ENCODE data around the gene KRT3. TPM values are rescaled to one million over a fixed set of nuclear protein-coding genes. Genes with fewer than 3 reads are reported as not detected.

The KRT3 gene
- total RNA-seq, 1 experiment from 2014 or later = not detected

DNA sequence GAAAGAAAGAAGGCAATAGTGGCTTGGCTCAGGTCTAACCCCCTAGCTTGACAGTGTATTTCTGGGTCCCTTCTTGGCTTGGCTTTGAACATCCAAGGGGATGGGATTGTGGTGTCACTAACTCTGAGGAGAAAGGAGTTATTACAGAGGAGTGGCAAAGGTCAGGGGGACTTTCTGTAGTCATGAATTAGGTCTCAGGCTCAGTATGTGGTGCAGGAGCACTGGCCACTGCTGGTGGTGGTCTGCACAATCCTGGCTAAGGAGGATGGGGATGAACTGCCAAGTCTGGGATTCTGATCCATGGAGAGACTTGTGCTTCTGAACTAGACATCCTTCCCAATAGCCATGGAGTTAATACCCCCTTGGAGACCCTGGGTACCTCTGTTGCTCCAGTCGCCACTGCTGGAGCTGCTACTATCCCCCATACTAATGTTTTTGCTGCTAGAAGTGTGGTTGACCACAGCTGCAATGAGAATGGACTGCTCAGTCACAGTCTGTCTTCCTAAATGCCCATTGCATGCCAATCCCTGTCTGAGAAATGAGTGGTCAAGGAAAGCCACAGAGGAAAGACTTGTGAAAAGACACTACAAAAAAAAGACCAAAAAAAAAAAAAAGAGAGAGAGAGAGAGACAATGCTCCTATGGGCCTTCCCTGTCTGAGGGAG, 51.3 kb downstream of the KRT3 start (continued):
- TF ChIP-seq ZNF219 (CRISPR knock-in tag; IDR thresholded peaks at IDR 0.05; ENCODE audit: borderline replicate concordance) (no peak), NFE2L1 (CRISPR knock-in tag; IDR thresholded peaks at IDR 0.05) (no peak)

DNA sequence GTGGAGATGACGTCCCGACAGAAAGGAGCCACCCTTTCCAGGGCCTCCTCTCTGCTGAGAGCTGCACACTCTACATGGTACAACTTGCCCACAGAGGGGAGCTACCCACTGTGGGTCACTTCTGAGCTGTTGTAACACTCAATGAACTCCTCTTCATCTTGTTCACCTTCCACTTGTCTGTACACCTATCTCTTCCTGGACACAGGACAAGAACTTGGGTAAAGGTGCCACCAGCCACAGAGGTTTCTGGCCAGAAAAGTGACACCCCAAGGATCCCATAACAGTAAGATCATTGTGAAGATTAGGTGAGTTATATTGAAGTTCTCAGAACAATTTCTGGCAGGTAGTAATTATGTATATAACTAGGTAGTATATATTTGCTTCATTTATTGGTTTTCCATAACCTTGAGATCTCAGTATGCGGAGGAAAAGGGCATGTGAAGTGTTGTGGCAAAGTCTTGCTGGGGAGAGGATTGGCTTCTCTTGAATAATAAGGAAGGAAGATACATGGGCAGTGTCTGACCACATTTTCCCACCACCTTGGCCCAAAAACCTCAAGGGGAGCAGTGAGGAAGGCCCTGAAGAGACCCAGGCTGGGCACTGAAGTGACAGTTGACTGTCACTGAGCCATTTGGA, 53.0 kb downstream of the KRT3 start:
- no peaks in the 10 kb centered on the region for H3K9me3 Mint-ChIP-seq
- peaks cover 19% of the 10 kb centered on the region for H3K27me3 Mint-ChIP-seq (ENCODE audit: low read depth)
- TF ChIP-seq ESRRA (CRISPR knock-in tag; IDR thresholded peaks at IDR 0.05; ENCODE audit: borderline replicate concordance) (no peak), TEAD4 (CRISPR knock-in tag; IDR thresholded peaks at IDR 0.05) (no peak), JAZF1 (CRISPR knock-in tag; IDR thresholded peaks at IDR 0.05) (no peak), FOXK1 (CRISPR knock-in tag; IDR thresholded peaks at IDR 0.05) (no peak)
- TF ChIP-seq, protein P1, sequence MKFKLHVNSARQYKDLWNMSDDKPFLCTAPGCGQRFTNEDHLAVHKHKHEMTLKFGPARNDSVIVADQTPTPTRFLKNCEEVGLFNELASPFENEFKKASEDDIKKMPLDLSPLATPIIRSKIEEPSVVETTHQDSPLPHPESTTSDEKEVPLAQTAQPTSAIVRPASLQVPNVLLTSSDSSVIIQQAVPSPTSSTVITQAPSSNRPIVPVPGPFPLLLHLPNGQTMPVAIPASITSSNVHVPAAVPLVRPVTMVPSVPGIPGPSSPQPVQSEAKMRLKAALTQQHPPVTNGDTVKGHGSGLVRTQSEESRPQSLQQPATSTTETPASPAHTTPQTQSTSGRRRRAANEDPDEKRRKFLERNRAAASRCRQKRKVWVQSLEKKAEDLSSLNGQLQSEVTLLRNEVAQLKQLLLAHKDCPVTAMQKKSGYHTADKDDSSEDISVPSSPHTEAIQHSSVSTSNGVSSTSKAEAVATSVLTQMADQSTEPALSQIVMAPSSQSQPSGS (CRISPR knock-in tag; IDR thresholded peaks at IDR 0.05; ENCODE audit: borderline replicate concordance, low read depth) = no peak
- no peaks in the 10 kb centered on the region for H3K4me1 Mint-ChIP-seq
- no peak for DNase-seq (ENCODE audit: low spot score)
- H3K27ac Mint-ChIP-seq = no peak overlapping the region
- no peak overlapping the region for H3K4me3 Mint-ChIP-seq
- no peaks in the 10 kb centered on the region for H3K36me3 Mint-ChIP-seq
- no peak for ATAC-seq
- ChIA-PET CTCF (interaction anchor here (2.4 kb wide), 1 partner anchor 128 kb away, joined by 8 read pairs; no protein-coding TSS in a partner anchor), POLR2A (no interaction called here)

DNA sequence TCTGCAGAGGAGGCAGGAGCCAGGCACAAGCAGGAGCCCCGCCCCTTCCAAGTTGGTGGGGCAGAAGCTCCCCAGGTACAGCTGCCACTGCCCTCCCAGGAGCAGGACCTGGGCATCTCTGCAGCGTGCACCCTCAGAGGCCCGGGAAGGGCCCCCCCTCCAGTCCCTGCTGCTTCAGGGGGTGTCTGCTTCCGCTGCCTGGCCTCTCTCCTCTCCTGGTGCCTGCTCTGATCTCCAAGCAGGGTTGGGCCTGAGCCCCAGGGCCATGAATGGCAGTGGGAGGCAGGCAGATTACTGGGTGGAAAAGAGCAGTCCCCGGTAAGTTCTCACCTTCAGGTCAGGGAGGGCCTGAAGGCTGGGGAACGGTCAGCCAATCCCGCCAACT, 53.7 kb downstream of the KRT3 start:
- ATAC-seq = peak; percentile 22; the same call in 1 of the 2 replicates
- Mint-ChIP-seq H3K4me1 (no peaks in the 10 kb centered on the region), H3K27ac (no peak overlapping the region), H3K27me3 (ENCODE audit: low read depth) (peaks cover 19% of the 10 kb centered on the region), H3K9me3 (no peaks in the 10 kb centered on the region), H3K36me3 (no peaks in the 10 kb centered on the region), H3K4me3 (no peak overlapping the region)
- DNase-seq (ENCODE audit: low spot score) = no peak
- TF ChIP-seq, protein P2, sequence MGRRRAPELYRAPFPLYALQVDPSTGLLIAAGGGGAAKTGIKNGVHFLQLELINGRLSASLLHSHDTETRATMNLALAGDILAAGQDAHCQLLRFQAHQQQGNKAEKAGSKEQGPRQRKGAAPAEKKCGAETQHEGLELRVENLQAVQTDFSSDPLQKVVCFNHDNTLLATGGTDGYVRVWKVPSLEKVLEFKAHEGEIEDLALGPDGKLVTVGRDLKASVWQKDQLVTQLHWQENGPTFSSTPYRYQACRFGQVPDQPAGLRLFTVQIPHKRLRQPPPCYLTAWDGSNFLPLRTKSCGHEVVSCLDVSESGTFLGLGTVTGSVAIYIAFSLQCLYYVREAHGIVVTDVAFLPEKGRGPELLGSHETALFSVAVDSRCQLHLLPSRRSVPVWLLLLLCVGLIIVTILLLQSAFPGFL (CRISPR knock-in tag; IDR thresholded peaks at IDR 0.05; ENCODE audit: borderline replicate concordance) = no peak
- TF ChIP-seq, protein P3, sequence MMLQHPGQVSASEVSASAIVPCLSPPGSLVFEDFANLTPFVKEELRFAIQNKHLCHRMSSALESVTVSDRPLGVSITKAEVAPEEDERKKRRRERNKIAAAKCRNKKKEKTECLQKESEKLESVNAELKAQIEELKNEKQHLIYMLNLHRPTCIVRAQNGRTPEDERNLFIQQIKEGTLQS (CRISPR knock-in tag; conservative IDR thresholded peaks at IDR 0.05) = no peak
- ChIA-PET POLR2A (interaction anchor here (0.6 kb wide), 1 partner anchor 31 kb away, joined by 3 read pairs; no protein-coding TSS in a partner anchor), CTCF (interaction anchor here (2.4 kb wide), 1 partner anchor 128 kb away, joined by 8 read pairs; no protein-coding TSS in a partner anchor)

DNA sequence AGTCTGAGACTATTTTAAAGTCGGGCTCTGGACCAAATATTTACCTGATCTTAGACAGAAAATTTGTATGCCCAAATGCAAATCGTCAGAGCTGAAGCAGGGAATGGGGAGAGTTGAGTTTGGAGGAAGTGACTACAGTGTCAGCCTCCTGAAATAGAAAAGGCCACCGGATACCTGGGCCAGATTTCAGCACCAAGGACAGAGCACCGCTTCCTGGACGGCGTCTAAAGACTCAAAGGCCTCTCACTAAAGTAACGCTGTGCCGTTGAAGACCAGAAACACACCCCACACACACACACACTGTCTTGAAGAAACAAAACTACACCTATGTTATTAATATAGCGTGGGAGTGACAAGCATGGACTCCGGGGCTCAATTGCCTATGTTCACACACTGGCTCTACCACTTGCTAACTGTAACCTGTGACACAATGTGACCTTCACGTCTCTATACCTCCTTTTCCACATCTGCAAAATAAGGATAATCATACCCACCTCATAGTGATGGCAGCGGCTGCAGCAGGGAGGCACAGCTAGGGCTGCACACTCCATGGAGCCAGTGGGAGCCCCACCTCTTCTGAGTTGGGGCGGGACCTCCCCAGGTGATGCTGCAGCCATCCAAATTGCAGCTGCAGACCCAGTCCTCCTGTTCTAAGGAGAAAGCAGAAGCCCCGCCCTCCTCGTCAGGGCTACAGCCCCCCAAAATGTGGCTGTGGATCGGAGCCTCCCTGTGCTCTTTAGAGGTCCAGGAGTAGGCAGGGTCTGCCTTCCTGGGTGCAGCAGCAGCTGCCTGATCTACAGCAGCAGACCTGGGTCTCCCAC, 54.3 kb downstream of the KRT3 start:
- H3K27me3 Mint-ChIP-seq (ENCODE audit: low read depth) = peaks cover 19% of the 10 kb centered on the region
- ChIA-PET CTCF (interaction anchor here (2.4 kb wide), 1 partner anchor 129 kb away, joined by 8 read pairs; no protein-coding TSS in a partner anchor), POLR2A (interaction anchor here (0.6 kb wide), 1 partner anchor 31 kb away, joined by 3 read pairs; no protein-coding TSS in a partner anchor)
- H3K9me3 Mint-ChIP-seq = no peaks in the 10 kb centered on the region
- H3K4me3 Mint-ChIP-seq = no peak overlapping the region
- no peaks in the 10 kb centered on the region for H3K36me3 Mint-ChIP-seq
- DNase-seq (ENCODE audit: low spot score) (peak; percentile 84), ATAC-seq (peak; percentile 83)
- no peak overlapping the region for H3K27ac Mint-ChIP-seq
- no peaks in the 10 kb centered on the region for H3K4me1 Mint-ChIP-seq
- TF ChIP-seq TEAD1 (CRISPR knock-in tag; IDR thresholded peaks at IDR 0.05) = 0 out of 2 replicates have a peak, but pooled peaks have one; percentile 49
- no peak for TF ChIP-seq SMAD4 (CRISPR knock-in tag; IDR thresholded peaks at IDR 0.05)
- no peak for TF ChIP-seq ZNF219 (CRISPR knock-in tag; IDR thresholded peaks at IDR 0.05; ENCODE audit: borderline replicate concordance)
- TF ChIP-seq, protein P4, sequence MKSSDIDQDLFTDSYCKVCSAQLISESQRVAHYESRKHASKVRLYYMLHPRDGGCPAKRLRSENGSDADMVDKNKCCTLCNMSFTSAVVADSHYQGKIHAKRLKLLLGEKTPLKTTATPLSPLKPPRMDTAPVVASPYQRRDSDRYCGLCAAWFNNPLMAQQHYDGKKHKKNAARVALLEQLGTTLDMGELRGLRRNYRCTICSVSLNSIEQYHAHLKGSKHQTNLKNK (CRISPR knock-in tag; IDR thresholded peaks at IDR 0.05) = no peak
- TF ChIP-seq, protein P5, sequence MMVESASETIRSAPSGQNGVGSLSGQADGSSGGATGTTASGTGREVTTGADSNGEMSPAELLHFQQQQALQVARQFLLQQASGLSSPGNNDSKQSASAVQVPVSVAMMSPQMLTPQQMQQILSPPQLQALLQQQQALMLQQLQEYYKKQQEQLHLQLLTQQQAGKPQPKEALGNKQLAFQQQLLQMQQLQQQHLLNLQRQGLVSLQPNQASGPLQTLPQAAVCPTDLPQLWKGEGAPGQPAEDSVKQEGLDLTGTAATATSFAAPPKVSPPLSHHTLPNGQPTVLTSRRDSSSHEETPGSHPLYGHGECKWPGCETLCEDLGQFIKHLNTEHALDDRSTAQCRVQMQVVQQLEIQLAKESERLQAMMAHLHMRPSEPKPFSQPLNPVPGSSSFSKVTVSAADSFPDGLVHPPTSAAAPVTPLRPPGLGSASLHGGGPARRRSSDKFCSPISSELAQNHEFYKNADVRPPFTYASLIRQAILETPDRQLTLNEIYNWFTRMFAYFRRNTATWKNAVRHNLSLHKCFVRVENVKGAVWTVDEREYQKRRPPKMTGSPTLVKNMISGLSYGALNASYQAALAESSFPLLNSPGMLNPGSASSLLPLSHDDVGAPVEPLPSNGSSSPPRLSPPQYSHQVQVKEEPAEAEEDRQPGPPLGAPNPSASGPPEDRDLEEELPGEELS (CRISPR knock-in tag; IDR thresholded peaks at IDR 0.05) = peak; percentile 79; the same call in 1 of the 2 replicates
- TF ChIP-seq, protein P6, sequence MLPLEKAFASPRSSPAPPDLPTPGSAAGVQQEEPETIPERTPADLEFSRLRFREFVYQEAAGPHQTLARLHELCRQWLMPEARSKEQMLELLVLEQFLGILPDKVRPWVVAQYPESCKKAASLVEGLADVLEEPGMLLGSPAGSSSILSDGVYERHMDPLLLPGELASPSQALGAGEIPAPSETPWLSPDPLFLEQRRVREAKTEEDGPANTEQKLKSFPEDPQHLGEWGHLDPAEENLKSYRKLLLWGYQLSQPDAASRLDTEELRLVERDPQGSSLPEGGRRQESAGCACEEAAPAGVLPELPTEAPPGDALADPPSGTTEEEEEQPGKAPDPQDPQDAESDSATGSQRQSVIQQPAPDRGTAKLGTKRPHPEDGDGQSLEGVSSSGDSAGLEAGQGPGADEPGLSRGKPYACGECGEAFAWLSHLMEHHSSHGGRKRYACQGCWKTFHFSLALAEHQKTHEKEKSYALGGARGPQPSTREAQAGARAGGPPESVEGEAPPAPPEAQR (CRISPR knock-in tag; IDR thresholded peaks at IDR 0.05) = no peak
- TF ChIP-seq ZNF232 (CRISPR knock-in tag; IDR thresholded peaks at IDR 0.05) = peak; percentile 52; the same call in 1 of the 2 replicates
- no peak; the same call in 1 of the 2 replicates for TF ChIP-seq CREM (CRISPR knock-in tag; IDR thresholded peaks at IDR 0.05)
- TF ChIP-seq SMAD3 (CRISPR knock-in tag; IDR thresholded peaks at IDR 0.05; ENCODE audit: borderline replicate concordance) = peak; percentile 73; the same call in 1 of the 2 replicates
- TF ChIP-seq NFATC4 (CRISPR knock-in tag; IDR thresholded peaks at IDR 0.05) = no peak
- peak; percentile 40; the same call in 1 of the 2 replicates for TF ChIP-seq JUN (CRISPR knock-in tag; IDR thresholded peaks at IDR 0.05)
- TF ChIP-seq ETV6 (CRISPR knock-in tag; IDR thresholded peaks at IDR 0.05) = peak; percentile 49; the same call in 1 of the 2 replicates
- TF ChIP-seq ZBTB21 (CRISPR knock-in tag; IDR thresholded peaks at IDR 0.05; ENCODE audit: borderline replicate concordance) = no peak

Measured in WTC11 (cell line).